Endothelial cell (in vitro differentiated cells): Measurements from ENCODE around the gene TTC16. TPM values are rescaled to one million over a fixed set of nuclear protein-coding genes. Genes with fewer than 3 reads are reported as not detected.
A peak's percentile ranks its signal among the peaks of the same experiment; 100 is the strongest.

Source experiments
- DNase-seq: peaks from one replicate; pipeline ENCODE4 v3.0.0; 2021; ENCODE audit warnings: low spot score
- H3K27ac Mint-ChIP-seq: one replicate; pipeline ENCODE4 v1.8.0; 2021; ENCODE audit warnings: mixed read lengths, inconsistent platforms; ENCODE audit not compliant: unreplicated experiment
- H3K27me3 Mint-ChIP-seq: one replicate; pipeline ENCODE4 v1.8.0; 2021; ENCODE audit warnings: mild to moderate bottlenecking, moderate library complexity, mixed read lengths, inconsistent platforms; ENCODE audit not compliant: unreplicated experiment
- H3K36me3 Mint-ChIP-seq: one replicate; pipeline ENCODE4 v1.8.0; 2021; ENCODE audit warnings: mild to moderate bottlenecking, low read depth, mixed read lengths, inconsistent platforms; ENCODE audit not compliant: unreplicated experiment
- H3K4me1 Mint-ChIP-seq: one replicate; pipeline ENCODE4 v1.8.0; 2021; ENCODE audit warnings: mild to moderate bottlenecking, mixed read lengths, inconsistent platforms; ENCODE audit not compliant: unreplicated experiment
- H3K4me3 Mint-ChIP-seq: one replicate; pipeline ENCODE4 v1.8.0; 2021; ENCODE audit warnings: mild to moderate bottlenecking, mixed read lengths, inconsistent platforms; ENCODE audit not compliant: unreplicated experiment
- H3K9me3 Mint-ChIP-seq: one replicate; pipeline ENCODE4 v1.8.0; 2021; ENCODE audit warnings: mixed read lengths, inconsistent platforms; ENCODE audit not compliant: unreplicated experiment
- total RNA-seq: library from RNA; stranded (reverse); fragmentation: NEBNext Ultra II Directional; extraction: Animal tissue kit (Norgen Biotek cat#: 25700); gene quantifications from one replicate; pipeline ENCODE4 v1.2.1, GENCODE V29; 2021; ENCODE audit not compliant: unreplicated experiment
- TF ChIP-seq, protein P1 (sequence below): fragments of 200-600 bp; sonication (generic); IDR thresholded peaks from one replicate; pipeline ENCODE4 v1.5.0; 2021; ENCODE audit warnings: antibody characterized with exemption; ENCODE audit not compliant: unreplicated experiment

TTC16 gene
- total RNA-seq, 1 donor from 2014 or later: 0.08 TPM

DNA sequence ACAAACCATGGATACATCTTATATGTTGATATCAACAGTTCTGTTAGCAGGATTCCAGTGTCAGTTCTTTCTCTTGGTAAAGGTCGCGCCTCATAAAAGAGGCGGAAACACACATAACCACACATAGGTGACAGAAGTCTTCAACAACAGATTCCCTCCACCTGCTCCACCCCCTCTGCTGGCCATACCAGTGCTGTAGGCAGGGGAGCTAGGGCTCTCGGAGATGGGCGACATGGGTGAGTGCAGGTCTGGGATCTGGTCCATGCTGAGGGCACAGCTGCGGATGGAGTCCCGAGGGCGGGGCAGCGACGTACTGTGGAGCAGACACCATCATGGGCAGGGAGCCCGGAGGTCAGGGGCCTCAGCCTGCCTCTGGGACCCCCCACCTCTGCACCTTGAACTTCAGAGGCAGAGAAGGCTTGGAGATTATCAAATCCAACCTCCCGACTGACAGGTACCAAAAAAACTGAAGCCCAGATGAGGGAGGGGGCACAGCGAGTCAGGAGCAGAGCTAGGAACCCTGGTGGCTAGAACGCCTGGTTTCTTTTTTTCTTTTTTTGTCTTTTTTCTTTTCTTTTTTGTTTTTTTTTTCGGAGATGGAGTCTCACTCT lies 31.2 kb downstream of the TTC16 start:
- Mint-ChIP-seq H3K36me3 (peaks cover 53% of the 10 kb centered on the region), H3K9me3 (no peaks in the 10 kb centered on the region), H3K4me3 (peak overlapping the region; percentile 25), H3K4me1 (peaks cover 15% of the 10 kb centered on the region), H3K27ac (no peak overlapping the region), H3K27me3 (peaks cover 18% of the 10 kb centered on the region)
- TF ChIP-seq, protein P1, sequence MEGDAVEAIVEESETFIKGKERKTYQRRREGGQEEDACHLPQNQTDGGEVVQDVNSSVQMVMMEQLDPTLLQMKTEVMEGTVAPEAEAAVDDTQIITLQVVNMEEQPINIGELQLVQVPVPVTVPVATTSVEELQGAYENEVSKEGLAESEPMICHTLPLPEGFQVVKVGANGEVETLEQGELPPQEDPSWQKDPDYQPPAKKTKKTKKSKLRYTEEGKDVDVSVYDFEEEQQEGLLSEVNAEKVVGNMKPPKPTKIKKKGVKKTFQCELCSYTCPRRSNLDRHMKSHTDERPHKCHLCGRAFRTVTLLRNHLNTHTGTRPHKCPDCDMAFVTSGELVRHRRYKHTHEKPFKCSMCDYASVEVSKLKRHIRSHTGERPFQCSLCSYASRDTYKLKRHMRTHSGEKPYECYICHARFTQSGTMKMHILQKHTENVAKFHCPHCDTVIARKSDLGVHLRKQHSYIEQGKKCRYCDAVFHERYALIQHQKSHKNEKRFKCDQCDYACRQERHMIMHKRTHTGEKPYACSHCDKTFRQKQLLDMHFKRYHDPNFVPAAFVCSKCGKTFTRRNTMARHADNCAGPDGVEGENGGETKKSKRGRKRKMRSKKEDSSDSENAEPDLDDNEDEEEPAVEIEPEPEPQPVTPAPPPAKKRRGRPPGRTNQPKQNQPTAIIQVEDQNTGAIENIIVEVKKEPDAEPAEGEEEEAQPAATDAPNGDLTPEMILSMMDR: no peak
- no peak for DNase-seq

DNA sequence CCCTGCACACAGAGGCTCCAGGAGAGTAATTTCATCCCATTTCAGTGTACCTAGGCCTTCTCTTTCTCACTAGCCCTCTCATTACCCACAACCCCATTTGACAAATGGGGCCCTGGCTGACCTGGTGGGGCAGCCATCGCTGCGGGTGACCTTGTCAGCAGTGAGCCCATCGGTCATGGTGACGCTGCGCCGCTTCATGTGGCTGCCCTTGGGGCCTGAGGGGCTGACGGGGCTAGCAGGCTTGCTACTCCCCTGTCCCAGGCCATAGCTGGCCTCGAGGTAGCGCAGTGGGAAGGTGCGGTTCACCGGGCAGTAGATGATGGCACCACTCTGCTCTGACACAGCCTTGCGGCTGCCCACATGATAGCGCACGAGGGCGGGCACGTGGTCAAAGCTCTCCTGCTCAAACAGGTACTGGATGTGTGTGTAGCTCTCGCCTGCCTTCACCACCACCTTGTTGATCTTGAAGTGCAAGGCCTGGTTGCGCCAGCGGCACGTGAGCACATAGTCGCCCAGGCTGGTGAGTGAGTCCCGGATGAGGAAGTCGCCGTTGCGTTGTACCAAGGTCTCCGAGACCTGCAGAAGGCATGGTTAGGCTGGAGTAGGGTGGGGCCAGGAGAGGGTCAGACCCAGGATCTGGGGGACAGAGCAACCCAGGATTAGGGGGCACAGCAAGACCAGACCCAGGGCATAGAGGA lies 33.4 kb downstream of the TTC16 start:
- no peak overlapping the region for H3K27ac Mint-ChIP-seq
- H3K4me3 Mint-ChIP-seq: peak overlapping the region; percentile 31
- TF ChIP-seq, protein P1: no peak
- peaks cover 58% of the 10 kb centered on the region for H3K36me3 Mint-ChIP-seq
- peaks cover 19% of the 10 kb centered on the region for H3K4me1 Mint-ChIP-seq
- DNase-seq: no peak
- peaks cover 17% of the 10 kb centered on the region for H3K27me3 Mint-ChIP-seq
- H3K9me3 Mint-ChIP-seq: no peaks in the 10 kb centered on the region

DNA sequence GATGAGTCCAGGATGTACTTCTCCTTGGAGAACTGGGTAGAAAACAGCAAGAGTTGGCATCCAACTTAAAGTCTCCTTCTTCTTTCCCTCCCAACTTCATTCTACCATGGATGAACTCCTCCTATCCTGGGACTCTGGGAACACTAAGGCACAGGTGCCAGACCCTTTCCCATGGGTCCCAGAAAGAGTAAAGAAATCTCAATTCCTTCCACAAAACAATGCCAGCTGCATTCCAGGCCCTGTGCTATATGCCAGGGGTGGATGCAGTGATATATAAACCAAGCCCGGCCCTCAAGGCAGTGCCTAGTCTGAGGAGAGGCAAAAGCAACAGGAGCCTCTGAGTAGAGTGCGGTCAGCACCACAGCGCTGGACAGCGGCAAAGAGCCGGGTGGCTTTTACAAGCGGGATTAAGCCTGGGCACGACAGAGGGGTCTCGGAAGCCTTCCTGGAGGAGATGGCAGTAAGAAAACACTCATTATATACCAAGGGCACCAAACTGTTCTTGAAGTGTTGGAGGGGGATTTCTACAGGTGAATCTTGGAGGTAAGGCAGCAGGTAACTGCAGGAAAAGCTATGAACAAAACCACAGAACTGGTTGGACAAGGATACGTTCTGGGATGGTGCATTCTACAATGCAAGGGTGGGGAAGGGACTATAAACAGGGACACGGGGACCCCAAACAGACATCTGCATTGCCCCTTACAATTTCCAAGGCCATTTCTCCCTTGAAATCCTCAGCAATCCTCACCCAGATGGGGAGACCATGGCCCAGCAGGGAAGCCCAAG lies 35.6 kb downstream of the TTC16 start:
- peak overlapping the region; percentile 36 for H3K27ac Mint-ChIP-seq
- peaks cover 19% of the 10 kb centered on the region for H3K4me1 Mint-ChIP-seq
- H3K9me3 Mint-ChIP-seq: no peaks in the 10 kb centered on the region
- TF ChIP-seq, protein P1: no peak
- H3K36me3 Mint-ChIP-seq: peaks cover 51% of the 10 kb centered on the region
- peak overlapping the region; percentile 80 for H3K4me3 Mint-ChIP-seq
- H3K27me3 Mint-ChIP-seq: peaks cover 20% of the 10 kb centered on the region
- peak; percentile 51 for DNase-seq

DNA sequence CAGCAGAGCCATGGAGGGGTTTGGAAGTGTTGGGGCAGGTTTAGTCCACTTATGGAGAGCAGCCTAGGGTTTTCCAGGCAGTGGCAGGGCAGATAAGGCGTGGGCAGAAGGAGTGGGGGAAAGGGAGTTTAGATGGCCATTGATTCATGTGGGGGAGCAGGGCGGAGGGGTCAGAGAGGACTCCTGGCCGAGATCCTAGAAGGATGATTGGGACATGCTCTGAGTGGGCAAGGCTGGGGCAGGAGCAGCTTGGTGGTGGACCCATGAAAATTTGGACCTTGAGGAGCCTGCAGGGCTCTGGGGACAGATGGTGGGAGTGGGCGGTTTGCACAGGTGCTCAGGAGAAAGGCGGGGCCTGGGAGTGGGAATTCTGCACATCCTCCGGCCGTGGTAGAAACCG lies 37.3 kb downstream of the TTC16 start:
- TF ChIP-seq, protein P1: no peak
- H3K4me3 Mint-ChIP-seq: peak overlapping the region; percentile 76
- H3K27me3 Mint-ChIP-seq: peaks cover 19% of the 10 kb centered on the region
- DNase-seq: no peak
- peaks cover 41% of the 10 kb centered on the region for H3K36me3 Mint-ChIP-seq
- peaks cover 14% of the 10 kb centered on the region for H3K4me1 Mint-ChIP-seq
- H3K9me3 Mint-ChIP-seq: no peaks in the 10 kb centered on the region
- no peak overlapping the region for H3K27ac Mint-ChIP-seq
